Measurements from ENCODE around the gene AP1G2. TPM values are rescaled to one million over a fixed set of nuclear protein-coding genes. Genes with fewer than 3 reads are reported as not detected.
"Not testable (repeated sequence)": the region's sequence is repeated elsewhere in the genome, so short reads cannot be mapped to it uniquely, and the experiment has no call there.

AP1G2 gene
- total RNA-seq, 4 donors from 2014 or later: 38.9 to 98.8 (median 68.8) TPM

DNA sequence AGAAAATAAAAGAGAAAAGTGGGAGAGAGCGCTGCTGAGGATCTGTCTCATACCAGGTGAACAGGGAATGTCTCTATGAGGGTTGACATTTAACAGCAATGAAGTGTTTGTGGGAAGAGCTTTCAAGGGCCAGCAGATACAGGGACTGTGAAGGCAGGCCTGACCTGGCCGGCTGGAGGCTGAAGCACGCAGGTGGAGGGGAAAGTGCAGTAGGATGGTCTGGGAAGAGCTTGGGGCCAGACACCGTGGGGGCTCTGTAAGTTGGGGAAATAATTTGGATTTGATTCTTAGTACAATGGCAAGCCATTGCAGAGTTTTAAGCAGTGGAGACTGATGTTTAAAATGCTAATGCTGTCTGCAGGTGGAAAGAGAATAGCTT is 44.8 kb upstream of the AP1G2 start:
- H3K36me3 ChIP-seq: no peaks in the 10 kb centered on the region
- H3K4me1 ChIP-seq: no peaks in the 10 kb centered on the region
- intact Hi-C loops (cut with DNase I; ENCODE audit: low total_unique reads): no loop called here
- H3K27ac ChIP-seq: no peak overlapping the region
- H3K4me3 ChIP-seq: no peak overlapping the region
- no peaks in the 10 kb centered on the region for H3K9me3 ChIP-seq
- H3K27me3 ChIP-seq: no peaks in the 10 kb centered on the region
- no peak for TF ChIP-seq POLR2A (IDR thresholded peaks at IDR 0.05)
- TF ChIP-seq CTCF (IDR thresholded peaks at IDR 0.05): no peak
- DNase-seq: no peak

GRCh38 chr14:23610815-23611289 is 43.3 kb upstream of the AP1G2 start:
- intact Hi-C loops (cut with DNase I; ENCODE audit: low total_unique reads): no loop called here
- TF ChIP-seq POLR2A (IDR thresholded peaks at IDR 0.05) (no peak), CTCF (IDR thresholded peaks at IDR 0.05) (no peak)
- Histone ChIP-seq H3K4me1 (no peaks in the 10 kb centered on the region), H3K4me3 (no peak overlapping the region), H3K9me3 (no peaks in the 10 kb centered on the region), H3K36me3 (no peaks in the 10 kb centered on the region), H3K27me3 (no peaks in the 10 kb centered on the region), H3K27ac (no peak overlapping the region)
- no peak for DNase-seq

DNA sequence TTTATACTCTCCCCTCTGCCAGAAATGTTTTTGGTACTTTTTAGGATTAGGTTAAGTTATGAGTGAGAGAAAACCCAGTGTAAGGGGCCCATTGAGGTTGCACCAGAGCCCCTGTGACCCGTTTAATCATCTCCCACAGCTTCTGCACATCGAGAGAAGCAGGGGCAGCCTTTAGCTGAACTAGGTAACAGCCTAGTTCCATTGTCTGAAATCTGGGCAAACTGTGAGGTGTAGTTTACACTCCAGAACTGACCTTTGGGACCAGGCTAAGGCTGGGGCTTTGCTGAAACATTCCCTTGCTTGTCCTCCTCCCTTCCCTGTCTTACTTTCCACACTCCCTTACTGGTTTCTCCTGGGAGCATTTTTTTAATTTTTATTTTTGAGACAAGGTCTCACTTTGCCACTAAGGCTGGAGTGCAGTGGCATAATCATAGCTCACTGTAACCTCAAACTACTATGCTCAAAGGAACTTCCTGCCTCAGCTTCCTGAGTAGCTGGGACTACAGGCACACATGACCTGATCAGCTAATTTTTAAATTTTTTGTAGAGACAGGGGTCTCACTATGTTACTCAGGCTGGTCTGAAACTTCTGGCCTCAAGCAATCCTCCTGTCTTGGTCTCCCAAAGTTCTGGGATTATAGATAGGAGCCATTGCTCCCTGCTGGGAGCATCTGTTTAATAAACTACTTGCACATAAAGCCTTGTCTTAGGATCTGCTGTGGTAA is 42.7 kb upstream of the AP1G2 start:
- intact Hi-C loops (cut with DNase I; ENCODE audit: low total_unique reads): no loop called here
- H3K4me1 ChIP-seq: no peaks in the 10 kb centered on the region
- no peak overlapping the region for H3K4me3 ChIP-seq
- no peak for DNase-seq
- no peaks in the 10 kb centered on the region for H3K27me3 ChIP-seq
- H3K9me3 ChIP-seq: no peaks in the 10 kb centered on the region
- TF ChIP-seq CTCF (IDR thresholded peaks at IDR 0.05) (no peak), POLR2A (IDR thresholded peaks at IDR 0.05) (no peak)
- H3K27ac ChIP-seq: no peak overlapping the region
- H3K36me3 ChIP-seq: no peaks in the 10 kb centered on the region

GRCh38 chr14:23609411-23610089 is 42.0 kb upstream of the AP1G2 start:
- H3K9me3 ChIP-seq; H3K27ac ChIP-seq; H3K27me3 ChIP-seq; H3K4me3 ChIP-seq; DNase-seq; H3K4me1 ChIP-seq; intact Hi-C loops (cut with DNase I; ENCODE audit: low total_unique reads); H3K36me3 ChIP-seq: not testable (repeated sequence)

DNA sequence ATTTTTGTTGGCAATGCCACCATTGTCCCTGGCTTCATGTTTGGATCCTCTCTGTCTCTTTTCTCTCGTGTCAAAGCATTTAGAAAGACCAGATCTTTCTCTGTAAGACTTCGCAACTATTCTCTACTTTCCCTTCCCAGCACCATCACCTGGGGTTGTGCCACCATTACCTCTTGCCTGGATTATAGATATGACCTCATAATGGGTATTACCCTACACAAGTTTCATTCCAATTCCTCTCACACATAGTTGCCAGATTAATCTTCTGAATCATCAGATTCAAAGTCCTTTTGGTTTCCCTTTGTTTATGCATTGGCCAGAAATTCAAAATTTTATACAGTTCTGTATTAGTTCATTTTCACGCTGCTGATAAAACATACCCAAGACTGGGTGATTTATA is 41.4 kb upstream of the AP1G2 start:
- TF ChIP-seq POLR2A (IDR thresholded peaks at IDR 0.05): no peak
- Histone ChIP-seq H3K27me3 (no peaks in the 10 kb centered on the region), H3K4me1 (no peaks in the 10 kb centered on the region), H3K36me3 (no peaks in the 10 kb centered on the region), H3K4me3 (no peak overlapping the region), H3K9me3 (no peaks in the 10 kb centered on the region), H3K27ac (no peak overlapping the region)
- DNase-seq: no peak
- intact Hi-C loops (cut with DNase I; ENCODE audit: low total_unique reads): no loop called here

- no peak for DNase-seq
- TF ChIP-seq POLR2A (IDR thresholded peaks at IDR 0.05) (no peak), CTCF (IDR thresholded peaks at IDR 0.05) (no peak)
- intact Hi-C loops (cut with DNase I; ENCODE audit: low total_unique reads): no loop called here
- no peak overlapping the region for H3K27ac ChIP-seq
- no peaks in the 10 kb centered on the region for H3K36me3 ChIP-seq
- H3K4me3 ChIP-seq: no peak overlapping the region
- H3K27me3 ChIP-seq: no peaks in the 10 kb centered on the region
- H3K4me1 ChIP-seq: no peaks in the 10 kb centered on the region
- H3K9me3 ChIP-seq: no peaks in the 10 kb centered on the region
These were observed 40.9 kb upstream of the AP1G2 start for GRCh38 chr14:23608454-23608853.

Data from uterus (tissue), 4 donors.